GM21717 (cell line): ENCODE results near the gene MFF.

Experiments used
- ATAC-seq: cut with Tn5 transposase; IDR thresholded peaks from one replicate; pipeline ENCODE4 v1.9.1; 2021; ENCODE audit warnings: mild to moderate bottlenecking, moderate library complexity; ENCODE audit not compliant: unreplicated experiment

MFF gene

GRCh38 chr2:227404585-227405271, 79.7 kb downstream of the MFF start:
- ATAC-seq, result no peak

GRCh38 chr2:227406177-227407031, 81.4 kb downstream of the MFF start:
- peak; percentile 50 for ATAC-seq
